HG03103 (cell line): ENCODE results near the gene MAP2.

Experiments used
- ATAC-seq: cut with Tn5 transposase; IDR thresholded peaks from one replicate; pipeline ENCODE4 v1.9.1; 2021; ENCODE audit warnings: low read depth; ENCODE audit not compliant: unreplicated experiment

MAP2 gene

GRCh38 chr2:209636076-209636475 lies 212.2 kb downstream of the MAP2 start:
- ATAC-seq = no peak

GRCh38 chr2:209637293-209637692 lies 213.4 kb downstream of the MAP2 start:
- ATAC-seq = no peak

- ATAC-seq = no peak
Observed at GRCh38 chr2:209638346-209638745, 214.5 kb downstream of the MAP2 start.

- no peak for ATAC-seq
Observed at GRCh38 chr2:209640358-209640757, 216.5 kb downstream of the MAP2 start.

- no peak for ATAC-seq
Observed at GRCh38 chr2:209642146-209642820, 218.4 kb downstream of the MAP2 start.

GRCh38 chr2:209644842-209645241 lies 221.0 kb downstream of the MAP2 start:
- ATAC-seq = no peak

GRCh38 chr2:209648714-209649113 lies 224.9 kb downstream of the MAP2 start:
- ATAC-seq = no peak

- no peak for ATAC-seq
Observed at GRCh38 chr2:209653134-209653533, 229.3 kb downstream of the MAP2 start.

GRCh38 chr2:209661286-209661894 lies 237.5 kb downstream of the MAP2 start:
- ATAC-seq = no peak

- no peak for ATAC-seq
Observed at GRCh38 chr2:209662021-209662420, 238.2 kb downstream of the MAP2 start.

- ATAC-seq = peak; percentile 60
Observed at GRCh38 chr2:209663139-209663538, 239.3 kb downstream of the MAP2 start.

- ATAC-seq = no peak
Observed at GRCh38 chr2:209663656-209664055, 239.8 kb downstream of the MAP2 start.

GRCh38 chr2:209666296-209666695 lies 242.4 kb downstream of the MAP2 start:
- ATAC-seq = no peak

GRCh38 chr2:209671020-209671680 lies 247.3 kb downstream of the MAP2 start:
- no peak for ATAC-seq

GRCh38 chr2:209673811-209674210 lies 250.0 kb downstream of the MAP2 start:
- no peak for ATAC-seq

- ATAC-seq = no peak
Observed at GRCh38 chr2:209680596-209680995, 256.7 kb downstream of the MAP2 start.

GRCh38 chr2:209681201-209681735 lies 257.4 kb downstream of the MAP2 start:
- ATAC-seq = no peak

- no peak for ATAC-seq
Observed at GRCh38 chr2:209682646-209683045, 258.8 kb downstream of the MAP2 start.

GRCh38 chr2:209685340-209685739 lies 261.5 kb downstream of the MAP2 start:
- no peak for ATAC-seq

- ATAC-seq = no peak
Observed at GRCh38 chr2:209685963-209686362, 262.1 kb downstream of the MAP2 start.

GRCh38 chr2:209686448-209686847 lies 262.6 kb downstream of the MAP2 start:
- no peak for ATAC-seq
